Panc1 (cell line): Measurements from ENCODE around the gene P2RX2. TPM values are rescaled to one million over a fixed set of nuclear protein-coding genes. Genes with fewer than 3 reads are reported as not detected.

Source experiments
- ATAC-seq: fragments of 200-7000 bp; cut with Tn5 transposase; 2 replicates; pipeline ENCODE4 v1.9.1; 2020; ENCODE audit warnings: mild to moderate bottlenecking, moderate library complexity
- BruUV-seq: library from RNA; stranded (reverse); fragments of 400-500 nt; replicated peaks from 2 replicates; lab custom pipeline; 2021; lab: Mats Ljungman, UMichigan
- CTCF ChIA-PET: fragments of 300-600 bp; sonication (Branson Sonifier 250); formaldehyde crosslinking; loops from one replicate; lab custom pipeline; 2022; ENCODE audit warnings: antibody characterized with exemption; lab: Charles Lee
- POLR2A ChIA-PET: fragments of 300-600 bp; sonication (Branson Sonifier 250); formaldehyde crosslinking; loops from one replicate; lab custom pipeline; 2022; ENCODE audit warnings: antibody characterized with exemption; lab: Charles Lee
- DNase-seq: peaks from one replicate; pipeline ENCODE4 v3.0.0-alpha.2; 2010; ENCODE audit warnings: low read depth, low spot score
- H3K27ac ChIP-seq: 2 replicates; pipeline ENCODE4 v1.5.1; 2011; ENCODE audit warnings: mild to moderate bottlenecking, low read length, inconsistent platforms
- H3K27me3 ChIP-seq: fragments of 200-500 bp; sonication (Bioruptor generic); 2 replicates; pipeline ENCODE4 v1.6.0; 2014; ENCODE audit warnings: low read length, inconsistent platforms; ENCODE audit not compliant: control insufficient read depth, insufficient read depth
- H3K36me3 ChIP-seq: fragments of 200-500 bp; sonication (Bioruptor generic); 2 replicates; pipeline ENCODE4 v1.5.1; 2014; ENCODE audit warnings: inconsistent platforms, mild to moderate bottlenecking, low read length, moderate library complexity; ENCODE audit not compliant: control insufficient read depth, insufficient read depth
- H3K4me1 ChIP-seq: 2 replicates; pipeline ENCODE4 v1.5.1; 2011; ENCODE audit warnings: inconsistent platforms, mild to moderate bottlenecking, low read length, moderate library complexity; ENCODE audit not compliant: control insufficient read depth, insufficient read depth
- H3K4me3 ChIP-seq, 2 experiments: 2 replicates each; pipeline ENCODE4 v1.5.1; 2011 to 2012; ENCODE audit warnings: low read depth in 2 of 2, low read length in 2 of 2, mild to moderate bottlenecking in 2 of 2, inconsistent platforms in 1 of 2, moderate library complexity in 1 of 2
- H3K9me3 ChIP-seq: fragments of 200-500 bp; sonication (Bioruptor generic); 2 replicates; pipeline ENCODE4 v1.5.1; 2014; ENCODE audit warnings: low read depth, mild to moderate bottlenecking, inconsistent platforms, low read length, moderate library complexity; ENCODE audit not compliant: control insufficient read depth, insufficient read depth
- CTCF ChIP-seq: fragments of 450-650 bp; IDR thresholded peaks from 2 replicates; pipeline ENCODE4 v1.5.1; 2017; ENCODE audit warnings: mild to moderate bottlenecking
- POLR2AphosphoS5 ChIP-seq: IDR thresholded peaks from 2 replicates; pipeline ENCODE4 v1.6.1; 2012; ENCODE audit warnings: mild to moderate bottlenecking, low read depth, low read length, moderate library complexity
- SIN3A ChIP-seq: IDR thresholded peaks from 2 replicates; pipeline ENCODE4 v1.6.1; 2012; ENCODE audit warnings: low read depth, mild to moderate bottlenecking, low read length, moderate library complexity, borderline replicate concordance; ENCODE audit not compliant: insufficient read depth
- TCF7L2 ChIP-seq: IDR thresholded peaks from 2 replicates; pipeline ENCODE4 v1.6.1; 2011; ENCODE audit warnings: mild to moderate bottlenecking, low read depth, low read length, inconsistent platforms
- in situ Hi-C: cut with HindIII; loops from 2 replicates; pipeline ENCODE4 v1.10.0; 2016; ENCODE audit warnings: low sequenced_read_pairs, low pct_unique_long_range_greater_than_20kb
- intact Hi-C: fragments of 100-400 bp; cut with micrococcal nuclease; formaldehyde crosslinking; loops from one replicate; pipeline ENCODE4 v1.10.0; 2022; ENCODE audit not compliant: unreplicated experiment
- total RNA-seq: library from RNA; stranded (reverse); gene quantifications from one replicate; pipeline ENCODE4 v1.2.1, GENCODE V29; 2021; ENCODE audit not compliant: unreplicated experiment
- TF ChIP-seq, protein P1 (sequence below), 2 experiments: IDR thresholded peaks; 2 replicates each; pipeline ENCODE4 v1.6.1; 2011 to 2012; ENCODE audit warnings: low read depth in 2 of 2, control low read depth in 1 of 2, low read length in 1 of 2, mild to moderate bottlenecking in 1 of 2, moderate library complexity in 1 of 2; ENCODE audit not compliant: insufficient read depth in 1 of 2

Gene P2RX2
- total RNA-seq, 1 experiment from 2014 or later: 1.2 TPM

GRCh38 chr12:132600048-132601032 is 18.2 kb upstream of the P2RX2 start:
- peak overlapping the region; percentile 24 to 45 for H3K4me3 ChIP-seq
- TF ChIP-seq, protein P1, sequence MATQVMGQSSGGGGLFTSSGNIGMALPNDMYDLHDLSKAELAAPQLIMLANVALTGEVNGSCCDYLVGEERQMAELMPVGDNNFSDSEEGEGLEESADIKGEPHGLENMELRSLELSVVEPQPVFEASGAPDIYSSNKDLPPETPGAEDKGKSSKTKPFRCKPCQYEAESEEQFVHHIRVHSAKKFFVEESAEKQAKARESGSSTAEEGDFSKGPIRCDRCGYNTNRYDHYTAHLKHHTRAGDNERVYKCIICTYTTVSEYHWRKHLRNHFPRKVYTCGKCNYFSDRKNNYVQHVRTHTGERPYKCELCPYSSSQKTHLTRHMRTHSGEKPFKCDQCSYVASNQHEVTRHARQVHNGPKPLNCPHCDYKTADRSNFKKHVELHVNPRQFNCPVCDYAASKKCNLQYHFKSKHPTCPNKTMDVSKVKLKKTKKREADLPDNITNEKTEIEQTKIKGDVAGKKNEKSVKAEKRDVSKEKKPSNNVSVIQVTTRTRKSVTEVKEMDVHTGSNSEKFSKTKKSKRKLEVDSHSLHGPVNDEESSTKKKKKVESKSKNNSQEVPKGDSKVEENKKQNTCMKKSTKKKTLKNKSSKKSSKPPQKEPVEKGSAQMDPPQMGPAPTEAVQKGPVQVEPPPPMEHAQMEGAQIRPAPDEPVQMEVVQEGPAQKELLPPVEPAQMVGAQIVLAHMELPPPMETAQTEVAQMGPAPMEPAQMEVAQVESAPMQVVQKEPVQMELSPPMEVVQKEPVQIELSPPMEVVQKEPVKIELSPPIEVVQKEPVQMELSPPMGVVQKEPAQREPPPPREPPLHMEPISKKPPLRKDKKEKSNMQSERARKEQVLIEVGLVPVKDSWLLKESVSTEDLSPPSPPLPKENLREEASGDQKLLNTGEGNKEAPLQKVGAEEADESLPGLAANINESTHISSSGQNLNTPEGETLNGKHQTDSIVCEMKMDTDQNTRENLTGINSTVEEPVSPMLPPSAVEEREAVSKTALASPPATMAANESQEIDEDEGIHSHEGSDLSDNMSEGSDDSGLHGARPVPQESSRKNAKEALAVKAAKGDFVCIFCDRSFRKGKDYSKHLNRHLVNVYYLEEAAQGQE (IDR thresholded peaks at IDR 0.05; ENCODE audit: insufficient read depth in 1 of 2, low read depth in 2 of 2, low read length in 1 of 2): no peak
- no peak for TF ChIP-seq TCF7L2
- peak; percentile 87; the same call in 1 of the 2 replicates for TF ChIP-seq CTCF
- H3K4me1 ChIP-seq: peaks cover 7% of the 10 kb centered on the region
- ATAC-seq (peak; percentile 79), DNase-seq (no peak)
- no peaks in the 10 kb centered on the region for H3K27me3 ChIP-seq
- ChIA-PET CTCF (interaction anchor here (0.5 to 1.4 kb wide), 2 partner anchors 15 to 181 kb away, joined by 3 to 6 read pairs; no protein-coding TSS in a partner anchor), POLR2A (no interaction called here)
- in situ Hi-C loops (no loop called here), intact Hi-C loops (no loop called here)
- BruUV-seq: no TSS peak
- H3K27ac ChIP-seq: peak overlapping the region; percentile 59; the same call in 1 of the 2 replicates
- no peaks in the 10 kb centered on the region for H3K9me3 ChIP-seq
- H3K36me3 ChIP-seq: no peaks in the 10 kb centered on the region

GRCh38 chr12:132601171-132601883 is 17.2 kb upstream of the P2RX2 start:
- CTCF ChIA-PET: interaction anchor here (0.8 kb wide), 1 partner anchor 14 kb away, joined by 3 read pairs; no protein-coding TSS in a partner anchor
- Histone ChIP-seq H3K9me3 (no peaks in the 10 kb centered on the region), H3K27ac (0 out of 2 replicates have a peak overlapping the region, but pooled peaks have one; percentile 59), H3K4me1 (peaks cover 4% of the 10 kb centered on the region), H3K36me3 (no peaks in the 10 kb centered on the region), H3K4me3 (no peak overlapping the region), H3K27me3 (no peaks in the 10 kb centered on the region)
- in situ Hi-C loops (no loop called here), intact Hi-C loops (no loop called here)
- POLR2A ChIA-PET: no interaction called here
- DNase-seq (no peak), ATAC-seq (no peak)
- TF ChIP-seq POLR2AphosphoS5 (no peak), CTCF (no peak), SIN3A (no peak), TCF7L2 (no peak)
- TF ChIP-seq, protein P1 (IDR thresholded peaks at IDR 0.05; ENCODE audit: insufficient read depth in 1 of 2, low read depth in 2 of 2, low read length in 1 of 2): no peak
- BruUV-seq: no TSS peak
